HL-60/S4 (cell line): ENCODE data around the gene ACSBG1.
"Not testable (repeated sequence)": the region's sequence is repeated elsewhere in the genome, so short reads cannot be mapped to it uniquely, and the experiment has no call there.

Experiments
- in situ Hi-C: fragments of 300-500 bp; cut with MboI; formaldehyde crosslinking; loops from 2 replicates; pipeline ENCODE4 v1.14.3; 2022; ENCODE audit warnings: low sequenced_read_pairs

Gene ACSBG1

GRCh38 chr15:78171864-78172472 lies 62.4 kb downstream of the ACSBG1 start:
- in situ Hi-C loops: no loop called here

DNA sequence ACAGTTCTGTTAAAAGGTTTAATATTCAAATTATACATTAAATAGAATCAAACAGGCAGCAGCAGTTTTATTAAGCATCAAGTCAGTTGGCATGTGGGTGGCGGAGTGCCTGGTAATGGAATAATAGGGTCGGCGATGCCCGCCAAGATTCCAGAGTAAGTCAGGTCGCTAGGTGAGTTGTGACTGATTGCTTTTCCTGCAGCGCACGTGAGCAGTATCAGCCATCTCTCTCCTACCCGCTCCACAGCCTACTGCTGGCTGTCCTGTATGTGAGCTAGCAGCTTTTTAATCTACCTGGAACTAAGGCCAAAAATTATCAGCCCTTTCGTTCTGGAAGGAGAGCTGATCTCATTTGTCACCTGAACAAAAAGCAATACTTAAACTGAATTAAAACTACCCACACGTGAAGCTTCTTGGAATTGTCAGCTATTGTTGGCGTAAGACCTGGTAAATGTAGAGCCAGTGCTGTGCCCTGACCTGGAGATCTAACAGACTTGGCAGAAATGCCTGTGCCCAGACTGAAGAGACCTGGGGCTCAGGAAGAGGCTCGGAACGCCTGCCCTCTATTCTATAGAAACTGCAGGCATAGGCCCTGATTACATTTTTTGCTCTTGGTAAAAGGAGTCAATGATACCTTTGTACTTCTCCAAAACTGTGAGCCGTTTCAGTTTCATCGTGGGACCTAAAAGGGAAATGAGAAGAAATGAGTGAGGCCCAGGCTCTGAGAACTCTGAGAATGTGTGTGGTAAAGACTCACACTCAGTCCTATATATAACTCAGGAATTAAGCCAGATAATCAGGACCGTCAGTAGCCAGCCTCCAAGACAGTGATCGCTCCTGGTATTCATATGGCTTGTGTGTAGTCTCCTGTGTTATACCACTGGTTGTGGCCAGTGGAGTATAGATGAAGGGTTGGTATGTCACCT lies 63.3 kb downstream of the ACSBG1 start:
- in situ Hi-C loops: no loop called here

GRCh38 chr15:78168608-78169007 lies 65.8 kb downstream of the ACSBG1 start:
- in situ Hi-C loops: no loop called here

DNA sequence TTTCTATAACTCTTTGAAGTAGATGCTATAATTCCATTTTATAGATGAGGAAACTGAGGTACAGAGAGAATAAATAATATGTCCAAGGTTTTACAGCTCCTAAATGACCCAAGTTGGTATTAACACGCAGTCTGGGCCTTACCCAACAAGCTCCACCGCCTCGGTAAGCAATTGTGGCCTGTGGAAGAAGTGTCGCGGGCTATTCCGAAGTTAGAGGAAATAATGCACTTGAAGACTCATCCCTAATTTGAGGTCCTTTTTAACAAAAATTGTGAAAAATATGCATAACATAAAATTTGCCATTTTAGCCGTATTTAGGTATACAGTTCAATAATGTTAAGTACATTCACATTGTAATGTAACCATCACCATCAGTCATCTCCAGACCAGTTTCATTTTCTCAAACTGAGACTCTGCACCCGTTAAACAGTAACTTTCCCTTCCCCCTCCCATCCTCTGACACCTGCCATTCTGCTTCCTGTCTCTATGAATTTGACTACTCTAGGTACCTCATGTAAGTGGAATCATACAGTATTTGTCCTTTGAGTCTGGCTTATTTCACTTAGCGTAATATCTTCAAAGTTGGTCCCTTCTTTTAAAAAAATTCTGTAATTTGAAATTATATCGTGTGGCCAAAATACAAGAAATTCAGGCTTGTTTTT lies 67.0 kb downstream of the ACSBG1 start:
- in situ Hi-C loops: no loop called here

- in situ Hi-C loops: no loop called here
These were observed 70.4 kb downstream of the ACSBG1 start for GRCh38 chr15:78164010-78164409.

GRCh38 chr15:78162038-78162437 lies 72.3 kb downstream of the ACSBG1 start:
- in situ Hi-C loops: no loop called here

DNA sequence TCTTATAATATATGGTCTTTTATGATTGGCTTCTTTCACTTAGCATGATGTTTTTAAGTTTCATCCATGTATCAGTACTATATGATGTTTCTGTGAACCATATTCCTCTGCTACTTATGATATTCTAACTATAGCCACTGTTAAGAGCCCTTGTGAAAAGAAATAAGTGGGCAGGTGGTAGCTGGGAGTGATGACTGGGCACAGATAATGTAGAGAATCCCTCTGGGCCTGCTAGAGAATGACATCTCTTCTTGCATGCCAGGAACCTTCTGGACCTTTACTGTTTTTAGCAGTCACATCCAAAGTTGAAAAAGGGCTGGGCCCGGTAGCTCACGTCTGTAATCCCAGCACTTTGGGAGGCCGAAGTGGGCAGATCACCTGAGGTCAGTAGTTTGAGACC lies 75.0 kb downstream of the ACSBG1 start:
- in situ Hi-C loops: no loop called here

- in situ Hi-C loops: no loop called here
These were observed 77.2 kb downstream of the ACSBG1 start for GRCh38 chr15:78157203-78157602.

GRCh38 chr15:78156653-78157052 lies 77.7 kb downstream of the ACSBG1 start:
- in situ Hi-C loops: no loop called here

- in situ Hi-C loops: no loop called here
These were observed 78.9 kb downstream of the ACSBG1 start for GRCh38 chr15:78155355-78155939.

DNA sequence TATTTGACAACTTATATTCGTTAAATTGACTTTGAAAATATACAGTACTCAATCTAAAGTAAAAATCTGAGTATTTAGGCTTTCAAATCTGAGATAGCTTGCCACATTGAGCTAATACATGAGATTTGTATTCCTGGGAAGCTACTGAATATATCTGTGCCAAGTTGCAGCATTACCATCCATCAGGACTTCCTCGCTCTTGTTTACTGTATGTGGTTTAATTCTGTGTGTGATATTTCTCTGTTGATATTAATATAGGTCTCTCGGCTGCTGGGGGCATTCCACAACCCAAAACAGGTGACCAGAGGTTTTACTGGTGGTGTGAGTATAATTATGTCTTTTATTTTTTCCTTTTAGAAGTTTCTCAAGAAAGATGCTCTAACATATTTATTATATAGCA lies 79.4 kb downstream of the ACSBG1 start:
- in situ Hi-C loops: no loop called here

DNA sequence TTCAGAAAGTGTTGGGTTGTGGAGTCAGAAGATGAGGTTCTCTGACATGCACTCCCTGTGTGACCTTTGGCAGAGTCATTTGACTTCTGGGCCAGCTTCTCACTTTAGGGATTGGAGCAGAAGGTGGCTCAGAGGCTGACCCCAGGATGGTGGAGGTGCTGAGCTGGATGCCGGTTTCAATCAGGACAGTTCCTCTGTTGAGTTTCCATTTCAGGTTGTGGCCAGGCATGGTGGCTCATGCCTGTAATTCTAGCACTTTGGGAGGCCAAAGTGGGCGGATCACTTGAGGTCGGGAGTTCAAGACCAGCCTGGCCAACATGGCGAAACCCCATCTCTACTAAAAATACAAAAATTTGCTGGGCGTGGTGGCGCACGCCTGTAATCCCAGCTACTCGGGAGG lies 83.3 kb downstream of the ACSBG1 start:
- in situ Hi-C loops: not testable (repeated sequence)

DNA sequence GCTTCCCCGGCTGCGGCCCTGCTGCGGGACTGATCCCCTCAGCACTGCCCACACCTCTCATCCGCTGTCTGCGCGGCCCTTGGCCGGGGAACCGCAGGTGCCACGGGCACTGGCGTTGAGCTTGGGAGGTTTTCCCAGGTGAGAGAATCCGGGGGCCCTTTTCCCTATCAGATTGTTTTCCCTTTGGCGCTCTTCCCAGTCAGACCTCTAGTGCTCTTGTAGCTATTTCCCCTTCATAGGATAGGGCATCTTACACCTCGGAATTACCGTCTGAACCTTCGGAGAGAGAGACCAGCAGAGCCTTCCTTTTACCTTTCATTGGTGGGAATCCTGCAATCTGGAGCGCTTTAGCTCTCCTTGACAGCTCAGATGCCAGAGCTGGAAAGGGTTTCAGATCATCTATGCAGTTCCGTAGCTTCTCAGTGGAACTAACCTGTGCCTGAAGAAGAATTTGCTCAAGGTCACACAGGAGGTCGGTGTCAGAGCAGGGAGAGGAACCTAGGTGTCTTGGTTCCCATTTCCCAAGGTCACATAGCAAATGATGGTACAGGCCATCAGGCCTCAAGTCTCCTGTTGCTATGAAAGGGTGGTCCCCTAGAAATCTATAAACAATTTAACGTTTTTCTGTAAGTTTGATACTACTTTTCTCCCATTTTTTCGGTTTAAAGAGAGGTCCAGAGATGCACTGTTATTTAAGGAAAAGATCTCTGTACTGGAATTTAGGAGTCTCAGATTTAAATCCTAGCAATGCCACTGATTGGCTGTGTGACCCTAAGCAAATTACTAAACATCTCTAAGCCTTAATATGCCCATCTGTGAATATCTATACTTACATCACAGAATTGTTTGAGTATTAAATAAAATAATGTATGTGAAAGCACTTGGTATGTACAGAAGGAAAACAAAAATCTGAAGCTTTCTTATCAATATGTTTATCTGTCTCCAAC lies 84.3 kb downstream of the ACSBG1 start:
- in situ Hi-C loops: no loop called here

DNA sequence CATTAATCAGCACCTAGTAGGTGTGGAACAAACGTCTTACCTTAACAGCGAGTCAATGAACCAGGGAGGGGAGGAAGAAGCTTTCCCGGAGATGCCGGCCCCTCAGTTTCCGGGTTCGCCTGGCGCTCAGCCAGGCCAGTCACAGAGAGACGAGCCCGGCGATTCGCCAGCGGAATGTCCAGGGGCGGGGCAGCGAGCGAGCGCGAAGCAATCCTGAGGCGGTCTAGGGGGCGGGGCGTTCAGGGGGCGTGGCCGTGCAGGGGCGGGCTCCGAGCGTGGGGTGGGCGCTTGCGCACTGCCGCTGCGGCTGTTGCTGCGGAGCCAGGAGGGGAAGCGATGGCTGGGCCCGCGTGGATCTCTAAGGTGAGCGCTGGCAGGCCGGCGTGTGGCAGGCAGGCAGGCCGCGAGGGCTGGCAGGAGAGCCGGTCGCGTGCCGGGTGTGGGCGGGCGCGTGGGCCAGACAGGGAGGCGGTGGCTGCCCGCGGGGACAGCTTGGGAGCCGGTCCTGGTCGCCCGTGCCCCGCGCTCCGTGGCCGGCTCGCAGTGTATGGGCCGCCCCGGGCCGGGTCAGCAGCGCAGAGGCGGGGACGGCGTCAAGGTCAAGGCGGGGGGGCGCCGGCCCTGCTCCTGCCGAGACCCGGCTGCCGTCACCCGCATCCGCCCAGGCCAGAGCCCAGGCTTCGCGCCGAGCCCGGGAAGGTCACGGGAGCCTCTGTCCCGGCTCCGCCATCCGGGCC lies 85.1 kb downstream of the ACSBG1 start, which contains the start of gene IDH3A:
TSS of gene IDH3A (plus strand) at position 295 of the 737 bp plus-strand sequence. CDS start at position 337, 42 bp downstream.
- in situ Hi-C loops: no loop called here

DNA sequence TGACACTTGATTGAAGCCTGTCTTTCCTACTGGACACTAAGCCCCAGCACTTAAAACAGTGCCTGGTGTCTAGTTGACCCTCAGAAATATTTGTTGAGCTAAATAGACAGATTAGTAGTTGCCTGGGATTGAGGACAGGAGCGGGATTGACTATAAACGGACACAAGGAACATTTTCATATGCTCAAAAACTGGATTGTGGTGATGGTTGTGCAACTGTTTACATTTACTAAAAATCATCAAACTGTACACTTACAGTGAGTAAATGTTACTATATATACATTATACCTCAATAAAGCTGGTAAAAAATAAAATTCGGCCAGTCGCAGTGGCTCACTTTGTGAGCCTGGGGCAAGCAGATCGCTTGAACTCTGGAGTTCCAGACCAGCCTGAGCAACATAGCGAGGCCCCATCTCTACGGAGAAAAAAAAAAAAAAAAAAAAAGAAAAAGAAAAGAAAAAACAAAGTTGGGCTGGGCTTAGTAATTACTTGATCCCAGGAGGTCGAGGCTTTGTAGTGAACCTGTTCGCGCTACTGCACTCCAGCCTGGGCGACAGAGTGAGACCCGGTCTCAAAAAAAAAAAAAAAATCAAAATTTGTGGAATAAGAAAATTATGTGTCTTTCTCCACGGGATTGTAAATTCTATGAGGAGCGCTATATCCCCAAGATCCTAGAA lies 85.8 kb downstream of the ACSBG1 start:
- in situ Hi-C loops: no loop called here

DNA sequence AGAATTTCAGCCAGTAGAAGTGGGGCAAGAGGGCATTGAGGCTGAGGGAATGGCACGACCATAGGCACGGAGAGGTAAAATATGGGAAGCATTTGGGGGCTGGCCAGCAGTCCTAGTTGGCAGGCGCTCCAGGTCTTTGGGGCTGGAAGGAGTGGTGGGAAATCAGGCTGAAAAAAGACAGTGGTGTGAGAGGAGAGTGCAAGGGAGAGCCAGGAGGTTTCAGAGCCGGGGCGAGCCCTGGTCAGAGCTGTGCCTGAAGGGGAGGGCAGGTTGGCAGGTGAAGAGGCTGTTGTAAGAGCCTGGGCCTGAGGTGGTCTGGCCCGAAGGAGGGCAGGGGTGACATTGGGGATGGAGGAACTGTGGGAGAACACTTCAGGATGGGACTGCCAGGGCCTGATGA lies 86.8 kb downstream of the ACSBG1 start:
- in situ Hi-C loops: no loop called here

DNA sequence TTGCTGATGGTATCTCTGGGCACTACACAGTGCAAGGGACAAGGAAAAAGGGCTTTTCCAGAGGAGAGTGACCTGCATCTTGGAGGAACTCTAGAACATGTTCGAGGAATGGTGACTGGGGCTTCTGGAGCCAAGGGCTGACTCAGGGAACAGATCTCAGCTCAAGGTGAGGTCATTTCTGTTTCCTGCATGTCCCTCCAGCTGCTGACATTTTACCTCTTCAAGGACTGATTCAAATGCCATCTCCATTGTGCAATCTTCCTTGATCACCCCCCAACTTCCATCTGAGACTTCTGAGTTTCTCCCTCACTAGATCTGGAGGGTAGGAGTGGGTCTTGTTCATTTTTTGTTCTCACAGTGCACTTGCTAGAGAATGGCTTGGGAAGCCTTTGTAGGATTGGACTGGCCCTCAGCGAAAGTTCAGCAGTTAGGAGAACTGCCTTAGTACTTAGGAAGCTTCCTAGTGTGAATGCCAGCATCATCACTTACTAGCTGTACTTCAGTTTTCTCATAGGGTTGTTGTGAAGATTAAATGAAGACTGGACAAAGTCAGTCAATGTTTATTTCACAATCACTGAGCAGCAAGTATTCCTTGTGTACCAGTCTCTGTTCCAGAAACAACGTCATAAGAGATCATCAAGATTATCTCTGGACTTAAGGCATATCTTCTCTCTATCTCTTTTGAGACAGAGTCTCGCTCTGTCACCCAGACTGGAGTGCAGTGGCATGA lies 87.8 kb downstream of the ACSBG1 start:
- in situ Hi-C loops: no loop called here

DNA sequence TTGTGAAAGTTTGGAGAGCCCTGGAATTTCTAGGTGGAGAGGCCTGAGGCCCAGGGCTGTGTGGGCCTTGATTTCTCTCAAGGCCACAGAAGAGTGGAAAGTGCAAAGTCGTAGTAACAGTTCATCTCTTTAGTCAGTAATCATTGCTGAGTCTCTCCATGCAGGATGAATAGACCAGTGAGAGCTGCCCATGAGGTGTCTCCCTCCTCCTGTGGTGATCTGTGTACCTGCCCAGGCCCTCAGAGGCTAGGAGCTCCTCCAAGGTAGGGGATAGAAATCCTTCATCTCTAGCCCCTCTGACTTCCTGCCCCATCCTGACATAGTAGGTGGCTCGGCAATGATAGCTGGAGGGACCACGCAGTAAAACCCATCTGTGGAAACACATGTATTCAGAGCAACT lies 92.0 kb downstream of the ACSBG1 start:
- in situ Hi-C loops: no loop called here
